Central memory CD8-positive, alpha-beta T cell (primary cell): ENCODE results near the gene ANKRD45.
"Not testable (repeated sequence)": the region's sequence is repeated elsewhere in the genome, so short reads cannot be mapped to it uniquely, and the experiment has no call there.

Source experiments
- ATAC-seq: fragments of 150-1000 bp; cut with Tn5 transposase; replicated peaks from 2 replicates; pipeline ENCODE4 v1.10.0; 2022; ENCODE audit warnings: mild to moderate bottlenecking, moderate FRiP score, moderate number of reproducible peaks; ENCODE audit not compliant: poor library complexity, severe bottlenecking; ENCODE audit errors: extremely low read depth
- DNase-seq, 2 donors: peaks; one replicate each; pipeline ENCODE4 v3.0.0; 2021; ENCODE audit warnings: low spot score in 2 of 2
- H3K27ac Mint-ChIP-seq: one replicate; pipeline ENCODE4 v1.8.0; 2022; ENCODE audit warnings: low read depth, mild to moderate bottlenecking, moderate library complexity, mixed read lengths
- H3K27me3 Mint-ChIP-seq: one replicate; pipeline ENCODE4 v1.8.0; 2022; ENCODE audit warnings: mixed read lengths
- H3K36me3 Mint-ChIP-seq: one replicate; pipeline ENCODE4 v1.8.0; 2022; ENCODE audit warnings: mild to moderate bottlenecking, moderate library complexity, mixed read lengths; ENCODE audit not compliant: insufficient read depth
- H3K4me1 Mint-ChIP-seq: one replicate; pipeline ENCODE4 v1.8.0; 2022; ENCODE audit warnings: mixed read lengths
- H3K4me3 Mint-ChIP-seq: one replicate; pipeline ENCODE4 v1.8.0; 2022; ENCODE audit warnings: mild to moderate bottlenecking, moderate library complexity, mixed read lengths
- H3K9me3 Mint-ChIP-seq: one replicate; pipeline ENCODE4 v1.8.0; 2022; ENCODE audit warnings: mixed read lengths

The ANKRD45 gene

GRCh38 chr1:173682184-173682583, 12.5 kb upstream of the ANKRD45 start:
- no peaks in the 10 kb centered on the region for H3K4me1 Mint-ChIP-seq
- ATAC-seq, result no peak
- H3K4me3 Mint-ChIP-seq, result no peak overlapping the region
- H3K27me3 Mint-ChIP-seq, result no peaks in the 10 kb centered on the region
- no peaks in the 10 kb centered on the region for H3K36me3 Mint-ChIP-seq
- DNase-seq, result no peak
- H3K27ac Mint-ChIP-seq, result no peak overlapping the region
- no peaks in the 10 kb centered on the region for H3K9me3 Mint-ChIP-seq

GRCh38 chr1:173680152-173680551, 10.5 kb upstream of the ANKRD45 start:
- not testable (repeated sequence) for H3K4me3 Mint-ChIP-seq, DNase-seq, H3K9me3 Mint-ChIP-seq, ATAC-seq, H3K36me3 Mint-ChIP-seq, H3K27ac Mint-ChIP-seq, H3K27me3 Mint-ChIP-seq, H3K4me1 Mint-ChIP-seq

GRCh38 chr1:173674496-173674895, 4.8 kb upstream of the ANKRD45 start:
- not testable (repeated sequence) for H3K27ac Mint-ChIP-seq, H3K36me3 Mint-ChIP-seq, ATAC-seq, H3K4me3 Mint-ChIP-seq, DNase-seq, H3K4me1 Mint-ChIP-seq, H3K9me3 Mint-ChIP-seq
- H3K27me3 Mint-ChIP-seq, result peaks cover 21% of the 10 kb centered on the region

GRCh38 chr1:173666646-173667045, 3.0 kb downstream of the ANKRD45 start:
- no peak for ATAC-seq

GRCh38 chr1:173663159-173663558, 6.5 kb downstream of the ANKRD45 start:
- peaks cover 15% of the 10 kb centered on the region for H3K27me3 Mint-ChIP-seq
- no peak for ATAC-seq
- H3K4me1 Mint-ChIP-seq, result no peaks in the 10 kb centered on the region

More at GRCh38 chr1:173666646-173667045, 3.0 kb downstream of the ANKRD45 start:
- H3K36me3 Mint-ChIP-seq, result peaks cover 3% of the 10 kb centered on the region
- peaks cover 49% of the 10 kb centered on the region for H3K27me3 Mint-ChIP-seq
- no peak for DNase-seq
- peaks cover 5% of the 10 kb centered on the region for H3K4me1 Mint-ChIP-seq
- H3K27ac Mint-ChIP-seq, result no peak overlapping the region
- H3K4me3 Mint-ChIP-seq, result no peak overlapping the region
- H3K9me3 Mint-ChIP-seq, result no peaks in the 10 kb centered on the region

GRCh38 chr1:173661763-173662162, 7.9 kb downstream of the ANKRD45 start:
- H3K9me3 Mint-ChIP-seq, result no peaks in the 10 kb centered on the region
- no peaks in the 10 kb centered on the region for H3K4me1 Mint-ChIP-seq
- H3K27me3 Mint-ChIP-seq, result peaks cover 2% of the 10 kb centered on the region
- no peak overlapping the region for H3K27ac Mint-ChIP-seq
- no peaks in the 10 kb centered on the region for H3K36me3 Mint-ChIP-seq
- no peak for DNase-seq
- ATAC-seq, result no peak
- H3K4me3 Mint-ChIP-seq, result no peak overlapping the region

More at GRCh38 chr1:173663159-173663558, 6.5 kb downstream of the ANKRD45 start:
- Mint-ChIP-seq H3K4me3 (no peak overlapping the region), H3K27ac (no peak overlapping the region), H3K9me3 (no peaks in the 10 kb centered on the region), H3K36me3 (peaks cover 3% of the 10 kb centered on the region)
- DNase-seq, result no peak

- DNase-seq (no peak), ATAC-seq (no peak)
- no peaks in the 10 kb centered on the region for H3K27me3 Mint-ChIP-seq
Observed at GRCh38 chr1:173661271-173661670, 8.4 kb downstream of the ANKRD45 start.

GRCh38 chr1:173660306-173660705, 9.3 kb downstream of the ANKRD45 start:
- H3K4me1 Mint-ChIP-seq, result no peaks in the 10 kb centered on the region
- H3K36me3 Mint-ChIP-seq, result no peaks in the 10 kb centered on the region
- H3K4me3 Mint-ChIP-seq, result no peak overlapping the region
- H3K9me3 Mint-ChIP-seq, result no peaks in the 10 kb centered on the region
- DNase-seq, result no peak
- no peak overlapping the region for H3K27ac Mint-ChIP-seq
- no peak for ATAC-seq
- H3K27me3 Mint-ChIP-seq, result peaks cover 2% of the 10 kb centered on the region

More at GRCh38 chr1:173661271-173661670, 8.4 kb downstream of the ANKRD45 start:
- Mint-ChIP-seq H3K4me3 (no peak overlapping the region), H3K9me3 (no peaks in the 10 kb centered on the region), H3K27ac (no peak overlapping the region), H3K36me3 (no peaks in the 10 kb centered on the region), H3K4me1 (no peaks in the 10 kb centered on the region)

GRCh38 chr1:173648880-173649605, 20.6 kb downstream of the ANKRD45 start:
- ATAC-seq (no peak), DNase-seq (no peak)
- H3K4me1 Mint-ChIP-seq, result no peaks in the 10 kb centered on the region
- no peak overlapping the region for H3K27ac Mint-ChIP-seq
- no peaks in the 10 kb centered on the region for H3K9me3 Mint-ChIP-seq
- no peak overlapping the region for H3K4me3 Mint-ChIP-seq
- H3K36me3 Mint-ChIP-seq, result peaks cover 3% of the 10 kb centered on the region
- H3K27me3 Mint-ChIP-seq, result peaks cover 17% of the 10 kb centered on the region

- DNase-seq (no peak), ATAC-seq (no peak)
- Mint-ChIP-seq H3K4me1 (no peaks in the 10 kb centered on the region), H3K4me3 (no peak overlapping the region), H3K27me3 (no peaks in the 10 kb centered on the region), H3K36me3 (no peaks in the 10 kb centered on the region), H3K9me3 (no peaks in the 10 kb centered on the region), H3K27ac (no peak overlapping the region)
Observed at GRCh38 chr1:173646656-173647055, 23.0 kb downstream of the ANKRD45 start.

- H3K36me3 Mint-ChIP-seq, H3K4me3 Mint-ChIP-seq, H3K9me3 Mint-ChIP-seq, H3K27ac Mint-ChIP-seq, H3K4me1 Mint-ChIP-seq, DNase-seq, ATAC-seq, H3K27me3 Mint-ChIP-seq: not testable (repeated sequence)
Observed at GRCh38 chr1:173642450-173643139, 27.1 kb downstream of the ANKRD45 start.

- Mint-ChIP-seq H3K27me3 (no peaks in the 10 kb centered on the region), H3K27ac (no peak overlapping the region), H3K36me3 (peaks cover 2% of the 10 kb centered on the region), H3K4me3 (no peak overlapping the region), H3K9me3 (peaks cover 8% of the 10 kb centered on the region), H3K4me1 (no peaks in the 10 kb centered on the region)
- DNase-seq, result no peak
- ATAC-seq, result no peak
Observed at GRCh38 chr1:173639102-173639501, 30.5 kb downstream of the ANKRD45 start.
